Glomerular endothelial cell (primary cell): ENCODE results near the gene LOXHD1. TPM values are rescaled to one million over a fixed set of nuclear protein-coding genes. Genes with fewer than 3 reads are reported as not detected.

ENCODE experiments used
- DNase-seq: peaks from one replicate; pipeline ENCODE4 v3.0.0-alpha.2; 2011; ENCODE audit warnings: low read depth, low spot score; ENCODE audit errors: extremely low read depth
- total RNA-seq: library from RNA; depleted of rRNA; stranded (reverse); fragments of >200 nt; gene quantifications from 2 replicates; pipeline ENCODE4 v1.2.3, GENCODE V29; 2015

The LOXHD1 gene
- total RNA-seq, 1 donor from 2014 or later = not detected

DNA sequence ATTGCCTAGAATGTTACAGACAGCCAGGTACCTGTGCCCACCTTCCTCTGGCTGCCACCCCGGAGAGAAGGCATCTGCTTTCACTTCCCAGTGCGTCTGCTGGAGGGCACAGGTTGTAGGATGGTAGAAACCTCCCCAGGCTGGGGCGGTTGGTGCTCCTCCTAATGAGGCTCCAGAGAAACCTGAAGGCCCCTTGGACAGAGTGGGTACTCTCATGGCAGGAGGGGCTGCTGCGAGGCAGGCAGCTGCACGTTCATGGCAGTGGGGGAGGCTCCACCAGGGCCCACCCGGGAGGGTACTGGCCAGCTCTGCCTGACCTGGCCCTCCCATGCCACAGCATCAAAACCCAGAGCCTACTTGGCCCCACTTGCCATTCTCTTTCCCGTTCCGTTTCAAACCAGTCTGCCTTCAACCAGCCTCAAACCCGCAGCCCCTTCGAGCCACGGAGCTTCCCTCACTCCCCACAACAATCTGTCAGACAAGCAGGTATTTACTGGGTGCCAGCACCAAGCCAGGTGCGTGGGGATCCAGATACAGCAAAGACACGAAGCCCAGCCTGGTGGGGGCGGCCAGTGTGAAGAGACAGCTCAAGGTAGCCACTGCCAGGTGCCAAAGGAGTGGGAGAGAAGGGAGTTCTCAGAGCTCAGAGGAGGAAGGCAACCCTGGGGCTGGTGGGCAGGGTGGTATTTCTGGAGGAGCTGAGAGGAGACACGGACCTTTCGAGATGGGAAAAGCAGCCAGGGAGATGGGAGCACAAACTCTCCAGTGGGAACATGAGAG lies 229.6 kb downstream of the LOXHD1 start:
- DNase-seq = no peak

Other genes with a start within 250 kb of the LOXHD1 start
- 0.24 and 2.6 TPM in 2 replicates for gene ST8SIA5, start 99.8 kb upstream of the LOXHD1 start, total RNA-seq